ENCODE data around the gene SAE1.
"Not testable (repeated sequence)": the region's sequence is repeated elsewhere in the genome, so short reads cannot be mapped to it uniquely, and the experiment has no call there.

SAE1 gene

DNA sequence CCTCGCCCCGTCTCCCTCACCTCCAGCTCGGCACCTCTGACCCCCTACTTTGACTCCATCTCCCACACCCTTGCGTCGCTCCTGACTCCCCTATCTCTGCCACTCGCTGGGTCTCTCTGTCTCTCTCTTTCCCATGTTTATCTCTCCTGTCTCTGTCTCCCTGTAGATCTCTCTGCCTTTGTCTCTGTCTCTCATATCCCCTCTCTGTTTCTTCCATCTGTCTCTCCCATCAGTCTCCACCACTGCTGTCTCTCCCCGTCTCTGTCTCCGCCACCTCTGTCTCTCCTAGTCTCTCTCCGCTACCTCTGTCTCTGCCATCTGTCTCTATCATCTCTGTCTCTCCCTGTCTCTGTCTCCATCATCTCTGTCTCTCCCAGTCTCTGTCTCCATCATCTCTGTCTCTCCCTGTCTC lies 112.7 kb downstream of the SAE1 start:
- DNase-seq = no peak

DNA sequence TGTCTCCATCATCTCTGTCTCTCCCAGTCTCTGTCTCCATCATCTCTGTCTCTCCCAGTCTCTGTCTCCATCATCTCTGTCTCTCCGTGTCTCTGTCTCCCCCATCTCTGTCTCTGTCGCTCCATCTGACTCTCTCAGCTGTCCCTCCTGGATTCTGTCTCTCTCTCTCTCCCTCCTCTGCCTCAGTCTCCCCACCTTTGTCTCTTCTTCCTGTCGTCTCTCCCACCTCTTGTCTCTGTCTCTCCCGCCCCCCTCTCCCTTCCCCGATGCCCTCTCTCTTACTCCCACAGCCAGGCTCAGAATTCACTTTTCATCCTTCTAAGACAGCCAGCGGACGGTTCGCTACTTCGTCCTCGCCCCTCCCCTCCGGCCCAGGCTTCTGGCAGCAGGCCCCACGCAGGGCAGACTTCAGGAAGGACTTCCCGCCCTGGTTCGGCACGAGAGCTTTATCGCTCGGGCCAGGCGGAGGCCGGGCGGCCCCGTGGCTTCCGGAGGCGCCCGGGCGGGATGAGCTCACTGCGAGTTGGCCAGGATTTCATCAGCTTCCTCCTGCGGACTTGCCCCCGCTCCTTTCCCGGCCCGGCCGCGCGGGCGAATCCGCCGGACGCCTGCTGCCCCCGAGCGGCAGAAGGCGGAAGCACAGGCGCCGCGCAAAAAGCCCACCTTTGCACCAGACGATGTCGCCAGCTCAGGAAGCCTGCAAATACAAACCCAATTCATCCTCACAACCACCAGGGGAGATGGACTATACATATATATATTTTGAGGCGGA lies 113.3 kb downstream of the SAE1 start:
- DNase-seq = peak; percentile 92 to 96

DNA sequence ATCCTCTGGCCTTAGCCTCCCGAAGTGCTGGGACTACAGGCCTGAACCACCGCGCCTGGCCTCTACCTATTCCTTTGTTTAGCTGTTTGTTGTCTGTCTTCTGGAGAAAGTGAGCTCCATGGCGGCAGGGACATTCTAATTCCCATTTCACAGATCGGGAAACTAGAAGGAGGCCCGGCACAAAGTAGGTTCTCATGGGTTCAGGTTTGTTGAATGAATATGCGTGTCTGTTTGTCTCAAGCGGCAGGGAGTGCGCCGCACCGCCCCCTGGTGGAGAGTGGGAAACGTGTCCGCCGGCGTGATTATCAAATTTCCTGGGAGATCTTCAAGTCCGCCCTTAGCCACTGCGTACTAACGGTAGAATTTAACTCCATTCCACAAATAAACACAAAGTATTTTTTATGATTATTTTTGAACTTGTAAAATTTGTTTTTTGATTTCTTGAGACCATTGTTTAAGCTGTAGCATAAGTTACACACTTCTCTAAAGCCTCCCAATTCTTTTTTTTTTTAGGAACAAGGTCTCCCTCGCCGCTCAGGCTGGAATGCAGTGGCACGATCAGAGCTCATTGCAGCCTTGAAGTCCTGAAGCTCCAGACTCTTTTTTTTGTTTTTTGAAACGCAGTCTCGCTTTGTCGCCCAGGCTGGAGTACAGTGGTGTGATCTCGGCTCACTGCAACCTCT lies 116.8 kb downstream of the SAE1 start:
- DNase-seq = peak; percentile 36 to 63

DNA sequence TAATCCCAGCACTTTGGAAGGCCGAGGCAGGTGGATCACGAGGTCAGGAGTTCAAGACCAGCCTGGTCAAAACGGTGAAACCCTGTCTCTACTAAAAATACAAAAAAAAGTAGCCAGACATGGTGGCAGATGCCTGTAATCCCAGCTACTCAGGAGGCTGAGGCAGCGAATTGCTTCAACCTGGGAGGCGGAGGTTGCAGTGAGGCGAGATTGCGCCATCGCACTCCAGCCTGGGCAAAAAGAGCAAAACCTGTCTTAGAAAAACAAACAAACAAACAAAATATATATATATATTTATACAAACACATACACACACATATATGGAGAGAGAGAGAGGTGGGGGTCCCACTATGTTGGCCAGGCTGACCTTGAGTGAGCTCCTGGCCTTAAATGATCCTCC lies 122.4 kb downstream of the SAE1 start:
- not testable (repeated sequence) for DNase-seq

DNA sequence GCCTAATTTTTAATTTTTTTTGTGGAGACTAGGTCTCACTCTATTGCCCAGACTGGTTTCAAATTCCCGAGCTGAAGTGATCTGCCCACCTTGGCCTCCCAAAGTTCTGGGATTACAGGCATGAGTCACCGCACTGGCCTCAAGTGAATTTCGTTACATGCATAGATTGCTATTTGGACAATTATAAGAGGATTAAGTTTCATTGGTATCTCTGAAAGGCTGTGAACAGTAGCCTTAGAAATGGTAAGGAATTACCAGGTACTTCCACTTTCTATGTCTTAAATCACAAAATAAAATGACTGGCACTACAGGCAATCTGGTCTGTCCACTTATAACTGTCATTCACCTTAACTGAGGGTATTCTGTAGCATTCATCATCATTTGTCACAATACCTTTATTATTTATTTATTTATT lies 122.8 kb downstream of the SAE1 start:
- DNase-seq = no peak

DNA sequence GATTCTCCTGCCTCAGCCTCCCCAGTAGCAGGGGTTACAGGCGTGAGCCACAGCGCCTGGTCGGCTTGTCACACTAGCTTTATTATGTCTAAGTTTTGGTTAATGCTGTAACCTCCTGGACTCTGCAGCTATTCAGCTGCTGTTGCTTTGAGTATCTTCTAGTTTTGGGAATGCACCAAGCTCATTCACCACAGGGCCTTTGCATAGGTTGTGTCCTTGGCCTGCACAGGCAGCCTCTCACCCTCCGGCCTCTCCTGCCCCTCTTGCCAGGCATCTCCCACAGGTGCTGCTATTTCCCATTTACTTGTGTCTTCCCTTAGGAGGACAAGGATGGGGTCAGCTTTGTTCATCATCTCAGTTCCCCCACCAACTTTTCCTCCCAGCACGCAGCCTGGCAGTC lies 123.3 kb downstream of the SAE1 start:
- DNase-seq = no peak

DNA sequence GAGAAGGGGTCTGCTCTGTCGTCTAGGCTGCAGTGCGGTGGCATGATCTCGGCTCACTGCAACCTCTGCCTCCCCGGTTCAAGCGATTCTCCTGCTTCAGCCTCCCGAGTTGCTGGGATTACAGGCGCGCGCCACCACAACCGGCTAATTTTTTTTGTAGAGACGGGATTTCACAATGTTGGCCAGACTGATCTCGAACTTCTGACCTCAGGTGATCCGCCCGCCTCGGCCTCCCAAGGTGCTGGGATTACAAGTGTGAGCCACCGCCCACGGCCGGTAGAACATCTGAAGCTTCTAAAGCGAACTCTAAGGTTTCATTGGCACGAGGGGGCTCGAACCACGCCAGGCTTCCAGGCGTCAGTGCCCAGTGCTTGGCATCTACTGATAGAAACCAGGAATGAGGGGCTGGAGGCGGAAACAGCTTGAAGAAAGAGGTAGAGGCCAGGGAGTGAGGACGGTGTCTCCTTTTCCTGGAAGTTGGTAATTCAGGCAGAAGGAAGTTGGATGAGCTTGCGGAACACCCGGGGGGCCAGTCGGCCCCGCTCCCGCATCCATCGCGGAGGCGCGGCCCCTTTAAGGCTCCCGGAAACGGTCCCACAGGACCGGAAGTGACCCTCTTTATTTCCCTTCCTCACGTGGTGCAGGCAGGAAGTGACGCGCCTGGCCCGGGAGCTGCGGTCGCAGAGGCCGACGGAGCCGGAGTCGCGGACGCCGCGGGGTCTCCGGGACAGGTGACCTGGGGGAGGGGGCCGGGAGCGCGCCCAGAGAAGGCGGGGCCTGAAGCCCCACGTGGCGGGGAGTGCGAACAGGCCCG lies 125.5 kb downstream of the SAE1 start, which contains the start of gene CCDC9:
Gene CCDC9, plus strand, starts transcription at position 647 of the 814 bp plus-strand sequence. CDS start 1,876 bp downstream, outside the sequence.
- peak; percentile 99 to 100 for DNase-seq

DNA sequence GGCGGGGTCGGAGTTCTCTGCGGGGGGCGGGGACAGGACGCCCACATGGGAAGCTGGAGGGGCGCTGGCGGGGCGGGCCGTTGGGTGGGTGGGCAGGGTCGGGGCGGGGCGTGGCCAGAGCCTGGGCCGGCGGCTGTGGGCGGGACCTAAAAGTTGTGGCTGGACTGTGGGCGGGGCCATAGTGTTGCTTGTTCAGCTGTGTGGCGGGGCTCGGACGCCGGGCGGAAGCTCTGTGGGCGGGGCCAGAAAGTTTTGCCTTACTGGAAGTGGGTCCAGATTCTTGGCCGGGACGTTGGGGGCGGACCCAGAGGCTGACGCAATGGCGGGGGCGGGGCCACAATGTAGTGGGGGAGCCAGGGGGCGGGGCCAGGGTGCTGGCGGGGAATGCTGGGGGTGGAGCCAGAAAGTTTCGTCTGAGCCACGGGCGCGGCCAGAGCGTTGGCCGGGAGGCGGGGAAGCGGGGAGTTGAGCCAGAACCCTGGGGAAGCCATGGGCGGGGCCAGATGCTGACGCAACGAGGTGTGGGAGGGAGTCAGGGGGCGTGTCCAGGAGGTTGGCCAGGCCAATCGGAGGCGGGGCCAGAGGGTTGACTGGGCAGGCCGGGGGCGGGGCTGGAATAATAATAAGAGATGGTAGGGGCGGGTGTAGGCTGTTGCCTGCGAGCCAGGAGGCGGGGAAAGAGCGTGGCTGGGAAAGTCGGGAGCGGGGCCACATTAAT lies 126.2 kb downstream of the SAE1 start:
- DNase-seq = peak; percentile 100

DNA sequence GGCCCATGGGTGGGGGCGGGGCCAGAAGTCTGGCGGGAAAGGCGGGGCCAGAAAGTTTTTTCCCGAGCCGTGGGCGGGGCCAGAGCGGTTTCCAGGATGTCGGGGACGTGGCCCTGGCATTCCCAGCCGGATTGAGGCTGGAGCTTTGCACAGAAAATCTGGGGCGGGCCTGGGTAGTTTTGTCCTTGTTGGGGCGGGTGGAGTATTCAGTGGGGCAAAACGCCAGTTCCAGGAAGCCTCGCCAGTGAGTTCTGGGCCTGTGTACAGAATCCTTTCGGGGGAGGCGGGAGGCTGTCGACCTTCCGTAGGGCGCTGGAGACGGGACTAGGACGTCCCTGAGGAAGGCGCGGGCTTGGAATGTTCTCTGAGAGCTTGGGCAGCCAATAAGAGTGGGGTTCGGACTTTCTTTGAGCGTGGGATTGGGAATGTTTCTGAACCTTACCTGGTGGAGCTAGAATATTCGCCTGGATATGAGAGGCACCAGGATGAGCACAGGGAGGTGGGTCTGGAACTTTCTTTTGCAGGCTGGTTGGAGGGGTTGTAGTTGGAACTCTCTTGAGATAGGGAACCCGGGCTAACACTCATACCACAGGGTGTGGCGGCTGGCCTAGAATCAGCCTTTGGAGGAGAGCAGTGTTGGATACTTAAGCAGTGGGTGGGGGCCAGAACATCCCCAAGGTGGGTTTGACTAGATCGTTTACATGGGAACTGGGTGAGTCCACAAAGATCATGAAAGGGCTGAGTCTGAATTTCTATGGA lies 127.0 kb downstream of the SAE1 start:
- no peak for DNase-seq

DNA sequence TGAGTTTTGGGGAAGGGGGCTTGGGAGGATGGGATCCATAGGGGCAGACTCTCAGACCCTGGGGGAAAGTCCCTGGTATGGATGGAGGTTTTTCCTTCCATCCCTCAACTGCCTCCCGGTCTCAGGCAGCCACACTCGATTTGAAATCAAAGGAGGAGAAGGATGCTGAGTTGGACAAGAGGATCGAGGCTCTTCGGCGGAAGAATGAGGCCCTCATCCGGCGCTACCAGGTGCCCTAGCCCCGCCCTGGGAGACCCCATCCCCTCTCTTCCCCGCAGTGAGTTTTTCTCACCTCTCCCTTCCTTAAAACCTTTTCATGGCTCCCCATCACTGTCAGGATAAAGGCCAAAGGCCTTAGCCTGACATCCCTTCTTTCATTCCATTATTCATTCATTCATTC lies 127.8 kb downstream of the SAE1 start:
- DNase-seq = no peak

DNA sequence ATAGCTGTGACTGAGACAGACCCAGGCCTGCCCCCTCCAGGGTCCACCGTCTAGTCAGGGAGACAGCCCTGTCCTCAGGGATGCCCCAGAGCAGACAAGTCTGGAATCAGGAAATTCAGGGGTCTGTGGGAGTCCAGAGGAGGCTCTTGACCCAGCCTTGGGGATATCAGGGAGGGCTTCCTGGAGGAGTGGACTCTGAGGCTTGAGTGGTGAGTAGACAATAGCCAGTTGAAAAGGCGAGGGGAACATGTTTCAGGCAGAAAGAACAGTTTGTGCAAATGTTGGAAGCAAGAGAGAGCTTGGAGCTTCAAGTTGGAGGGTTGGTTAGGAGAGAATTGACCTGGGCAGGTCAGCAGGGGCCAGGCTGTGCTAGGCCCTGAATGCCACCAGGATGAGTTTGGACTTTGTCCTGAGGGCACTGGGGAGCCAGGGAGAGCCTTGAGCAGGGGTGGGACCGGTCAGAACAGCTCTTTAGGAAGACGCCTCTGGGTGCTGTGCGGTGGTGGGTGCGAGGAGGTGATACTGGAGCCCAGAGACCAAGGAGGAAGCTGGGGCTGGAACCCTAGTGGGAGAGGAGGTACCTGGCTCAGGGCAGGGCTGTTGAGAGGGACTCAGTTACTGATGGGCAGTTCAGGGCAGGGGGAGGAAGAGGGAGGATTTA lies 128.4 kb downstream of the SAE1 start:
- DNase-seq = no peak
